Loucy (cell line): ENCODE results near the gene DPP3.

Experiments used
- H2AFZ ChIP-seq: fragments of 200-600 bp; sonication (generic); 2 replicates; pipeline ENCODE4 v1.6.0; 2016; ENCODE audit warnings: antibody characterized with exemption, mild to moderate bottlenecking, low read length, moderate library complexity
- H3F3A ChIP-seq: fragments of 200-600 bp; 2 replicates; pipeline ENCODE4 v1.6.0; 2016; ENCODE audit warnings: antibody characterized with exemption, low read depth, mild to moderate bottlenecking
- H3K27me3 ChIP-seq: fragments of 200-600 bp; sonication (generic); 2 replicates; pipeline ENCODE4 v1.6.1; 2014; ENCODE audit warnings: low read length, mild to moderate bottlenecking; ENCODE audit not compliant: insufficient read depth, poor library complexity, severe bottlenecking
- H3K36me3 ChIP-seq: fragments of 200-600 bp; sonication (generic); 2 replicates; pipeline ENCODE4 v1.6.1; 2016; ENCODE audit warnings: low read length; ENCODE audit not compliant: insufficient read depth
- H3K4me1 ChIP-seq: fragments of 200-600 bp; sonication (generic); 2 replicates; pipeline ENCODE4 v1.5.1; 2014; ENCODE audit warnings: low read length, mild to moderate bottlenecking; ENCODE audit not compliant: insufficient read depth, poor library complexity, severe bottlenecking
- H3K4me2 ChIP-seq: fragments of 200-600 bp; sonication (generic); 2 replicates; pipeline ENCODE4 v1.6.0; 2014; ENCODE audit warnings: antibody characterized with exemption, low read length, low read depth, mild to moderate bottlenecking; ENCODE audit not compliant: poor library complexity, severe bottlenecking
- H3K4me3 ChIP-seq: fragments of 200-600 bp; sonication (generic); 2 replicates; pipeline ENCODE4 v1.5.1; 2014; ENCODE audit warnings: low read length, mild to moderate bottlenecking, mixed read lengths; ENCODE audit not compliant: poor library complexity, severe bottlenecking
- H3K79me2 ChIP-seq: fragments of 200-600 bp; sonication (generic); 2 replicates; pipeline ENCODE4 v1.6.1; 2014; ENCODE audit warnings: low read length; ENCODE audit not compliant: insufficient read depth
- H3K9ac ChIP-seq: fragments of 200-600 bp; sonication (generic); 2 replicates; pipeline ENCODE4 v1.6.0; 2014; ENCODE audit warnings: mild to moderate bottlenecking, low read depth, low read length, moderate library complexity; ENCODE audit not compliant: poor library complexity, severe bottlenecking
- H3K9me2 ChIP-seq: fragments of 200-600 bp; sonication (generic); replicated peaks from 2 replicates; pipeline ENCODE4 v1.6.1; 2016; ENCODE audit warnings: low read depth, low read length, mixed read lengths
- H3K9me3 ChIP-seq: fragments of 200-600 bp; sonication (generic); 2 replicates; pipeline ENCODE4 v1.6.1; 2014; ENCODE audit warnings: mild to moderate bottlenecking, antibody characterized with exemption, low read length, low read depth; ENCODE audit not compliant: insufficient read depth
- H4K20me1 ChIP-seq: fragments of 200-600 bp; sonication (generic); 2 replicates; pipeline ENCODE4 v1.6.0; 2014; ENCODE audit warnings: antibody characterized with exemption, low read length, mild to moderate bottlenecking; ENCODE audit not compliant: insufficient read depth, poor library complexity, severe bottlenecking
- EZH2phosphoT487 ChIP-seq: fragments of 200-600 bp; IDR thresholded peaks from 2 replicates; pipeline ENCODE4 v1.6.1; 2018; ENCODE audit warnings: antibody characterized with exemption, mild to moderate bottlenecking, moderate library complexity, borderline replicate concordance
- TF ChIP-seq, protein P1 (sequence below): fragments of 200-600 bp; sonication (generic); conservative IDR thresholded peaks from 2 replicates; pipeline ENCODE4 v1.5.1; 2014; ENCODE audit warnings: mild to moderate bottlenecking, antibody characterized with exemption, low read length

Gene DPP3

DNA sequence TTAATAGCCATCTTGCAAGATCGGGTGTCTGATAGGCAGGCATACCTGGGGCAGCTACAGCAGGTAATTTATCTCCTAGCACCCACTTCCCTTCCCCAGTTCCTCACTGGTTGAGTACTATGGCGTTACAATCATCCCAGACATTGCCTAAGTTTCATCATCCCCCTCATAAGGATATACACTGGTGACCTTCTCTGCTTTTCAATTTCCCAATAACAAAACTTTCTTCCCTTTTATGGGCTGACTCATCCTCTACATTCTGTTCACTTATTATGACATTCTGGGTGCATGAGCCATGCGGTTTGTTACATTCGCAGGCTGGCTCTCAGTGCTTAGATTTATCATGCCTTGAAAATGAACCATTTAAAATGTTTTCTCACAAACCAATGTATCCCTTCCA lies 36.6 kb upstream of the DPP3 start:
- no peak overlapping the region for H3K9ac ChIP-seq
- no peak overlapping the region for H2AFZ ChIP-seq

DNA sequence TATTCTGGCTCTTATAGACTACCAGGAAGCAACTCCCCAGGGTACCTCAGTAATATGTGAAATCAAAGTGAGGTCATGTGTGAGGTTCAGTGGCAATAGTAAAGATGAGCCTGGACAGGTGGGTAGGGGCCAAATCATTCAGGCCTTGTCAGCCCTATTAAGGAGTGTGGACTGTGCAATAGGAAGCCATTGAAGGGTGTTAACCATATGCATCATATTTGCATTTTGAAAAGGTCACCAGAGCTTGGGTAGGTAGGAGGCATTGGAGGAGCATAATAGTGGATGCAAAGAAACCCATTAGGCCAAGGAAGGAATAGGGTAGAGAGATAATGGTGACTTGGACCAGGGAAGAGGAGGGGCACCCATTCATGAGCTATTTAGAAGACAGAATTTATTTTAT lies 33.2 kb upstream of the DPP3 start:
- H3K9me2 ChIP-seq, result no peaks in the 10 kb centered on the region
- TF ChIP-seq, protein P1, sequence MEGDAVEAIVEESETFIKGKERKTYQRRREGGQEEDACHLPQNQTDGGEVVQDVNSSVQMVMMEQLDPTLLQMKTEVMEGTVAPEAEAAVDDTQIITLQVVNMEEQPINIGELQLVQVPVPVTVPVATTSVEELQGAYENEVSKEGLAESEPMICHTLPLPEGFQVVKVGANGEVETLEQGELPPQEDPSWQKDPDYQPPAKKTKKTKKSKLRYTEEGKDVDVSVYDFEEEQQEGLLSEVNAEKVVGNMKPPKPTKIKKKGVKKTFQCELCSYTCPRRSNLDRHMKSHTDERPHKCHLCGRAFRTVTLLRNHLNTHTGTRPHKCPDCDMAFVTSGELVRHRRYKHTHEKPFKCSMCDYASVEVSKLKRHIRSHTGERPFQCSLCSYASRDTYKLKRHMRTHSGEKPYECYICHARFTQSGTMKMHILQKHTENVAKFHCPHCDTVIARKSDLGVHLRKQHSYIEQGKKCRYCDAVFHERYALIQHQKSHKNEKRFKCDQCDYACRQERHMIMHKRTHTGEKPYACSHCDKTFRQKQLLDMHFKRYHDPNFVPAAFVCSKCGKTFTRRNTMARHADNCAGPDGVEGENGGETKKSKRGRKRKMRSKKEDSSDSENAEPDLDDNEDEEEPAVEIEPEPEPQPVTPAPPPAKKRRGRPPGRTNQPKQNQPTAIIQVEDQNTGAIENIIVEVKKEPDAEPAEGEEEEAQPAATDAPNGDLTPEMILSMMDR, result no peak
- TF ChIP-seq EZH2phosphoT487, result no peak
- no peaks in the 10 kb centered on the region for H3K36me3 ChIP-seq
- H2AFZ ChIP-seq, result no peak overlapping the region
- no peak overlapping the region for H3K4me3 ChIP-seq
- no peaks in the 10 kb centered on the region for H3F3A ChIP-seq
- no peaks in the 10 kb centered on the region for H3K4me1 ChIP-seq
- no peak overlapping the region for H3K4me2 ChIP-seq
- H3K9me3 ChIP-seq, result no peaks in the 10 kb centered on the region; the same call in 1 of the 2 replicates
- H3K9ac ChIP-seq, result no peak overlapping the region
- H3K27me3 ChIP-seq, result no peaks in the 10 kb centered on the region
- H3K79me2 ChIP-seq, result no peaks in the 10 kb centered on the region
- no peaks in the 10 kb centered on the region for H4K20me1 ChIP-seq

More for the DNA sequence above, 36.6 kb upstream of the DPP3 start:
- Histone ChIP-seq H3K27me3 (no peaks in the 10 kb centered on the region), H3K4me2 (no peak overlapping the region), H3K4me3 (no peak overlapping the region), H3K36me3 (no peaks in the 10 kb centered on the region), H3K4me1 (no peaks in the 10 kb centered on the region), H3K9me2 (no peaks in the 10 kb centered on the region), H3K9me3 (no peaks in the 10 kb centered on the region; the same call in 1 of the 2 replicates), H3F3A (no peaks in the 10 kb centered on the region), H3K79me2 (no peaks in the 10 kb centered on the region), H4K20me1 (no peaks in the 10 kb centered on the region)
- TF ChIP-seq, protein P1, result no peak
- TF ChIP-seq EZH2phosphoT487, result no peak

DNA sequence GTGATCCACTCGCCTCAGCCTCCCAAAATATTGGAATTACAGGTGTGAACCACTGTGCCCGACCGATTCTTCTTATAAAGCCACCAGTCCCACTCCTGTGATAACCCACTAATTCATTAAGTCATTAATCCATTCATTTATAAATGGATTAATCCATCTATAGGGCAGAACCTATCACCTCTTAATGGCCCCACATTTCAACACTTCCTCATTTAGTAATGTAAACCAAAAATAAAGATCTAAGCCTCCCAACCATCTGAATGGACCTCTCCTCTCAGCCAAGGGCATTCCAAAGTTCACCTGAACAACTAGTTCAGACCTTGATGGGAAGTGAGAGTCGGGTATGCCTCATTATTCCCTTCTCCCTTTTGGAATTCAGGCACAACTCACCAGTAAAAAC lies 31.7 kb upstream of the DPP3 start:
- Histone ChIP-seq H3F3A (no peaks in the 10 kb centered on the region), H3K9me2 (no peaks in the 10 kb centered on the region), H3K9ac (no peak overlapping the region), H3K4me2 (no peak overlapping the region), H3K4me3 (no peak overlapping the region), H4K20me1 (no peaks in the 10 kb centered on the region), H3K9me3 (no peaks in the 10 kb centered on the region; the same call in 1 of the 2 replicates), H3K27me3 (no peaks in the 10 kb centered on the region), H2AFZ (no peak overlapping the region), H3K36me3 (no peaks in the 10 kb centered on the region), H3K4me1 (no peaks in the 10 kb centered on the region), H3K79me2 (no peaks in the 10 kb centered on the region)
- TF ChIP-seq EZH2phosphoT487, result no peak

DNA sequence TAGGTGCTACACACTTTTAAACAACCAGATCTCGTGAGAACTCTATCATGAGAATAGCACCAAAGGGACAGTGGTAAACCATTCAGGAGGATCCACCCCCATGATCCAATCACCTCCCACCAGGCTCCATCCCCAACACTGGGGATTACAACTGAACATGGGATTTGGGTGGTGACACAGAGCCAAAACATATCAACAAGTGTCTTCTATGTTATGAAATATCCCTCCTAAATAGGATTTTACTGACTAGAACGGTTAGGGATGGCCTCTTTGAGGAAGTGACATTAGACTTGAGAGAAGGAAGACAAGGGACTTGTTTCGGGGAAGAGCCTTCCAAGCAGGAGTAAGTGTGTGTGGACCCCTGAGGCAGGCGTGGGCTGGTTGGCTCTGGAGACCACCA lies 29.7 kb upstream of the DPP3 start:
- Histone ChIP-seq H3K4me3 (no peak overlapping the region), H3K36me3 (no peaks in the 10 kb centered on the region), H4K20me1 (no peaks in the 10 kb centered on the region), H3K79me2 (no peaks in the 10 kb centered on the region), H3K9me2 (no peaks in the 10 kb centered on the region), H3K9ac (no peak overlapping the region), H2AFZ (no peak overlapping the region), H3K9me3 (no peaks in the 10 kb centered on the region), H3K4me2 (no peak overlapping the region), H3F3A (no peaks in the 10 kb centered on the region), H3K4me1 (peaks cover 13% of the 10 kb centered on the region), H3K27me3 (no peaks in the 10 kb centered on the region)
- TF ChIP-seq, protein P1, result no peak
- no peak for TF ChIP-seq EZH2phosphoT487
